Medulla oblongata (tissue), 1 donor: ENCODE results near the gene RRP9.

ENCODE experiments used
- DNase-seq: peaks from one replicate; pipeline ENCODE4 v3.0.0-alpha.2; 2015; ENCODE audit errors: extremely low spot score

The RRP9 gene

DNA sequence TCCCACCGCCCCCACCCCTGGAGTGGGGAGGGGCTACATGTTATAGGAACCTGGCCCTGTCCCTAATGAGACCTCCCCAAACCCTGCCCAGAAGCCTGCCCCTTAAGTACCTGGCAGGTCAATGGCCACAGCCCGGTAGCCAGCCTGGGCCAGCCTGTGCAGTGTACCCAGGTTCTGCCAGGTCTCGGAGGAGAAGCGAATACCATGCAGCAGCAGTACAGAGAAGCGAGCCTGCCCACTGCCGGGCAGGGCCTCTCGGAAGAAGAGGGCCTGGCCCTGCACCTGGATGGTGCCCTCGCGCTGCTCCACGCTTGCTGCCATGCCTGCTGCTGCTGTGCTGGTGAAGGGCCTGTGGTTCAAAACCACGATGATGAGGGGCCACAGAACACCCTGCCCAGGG lies 29.6 kb upstream of the RRP9 start:
- no peak for DNase-seq

DNA sequence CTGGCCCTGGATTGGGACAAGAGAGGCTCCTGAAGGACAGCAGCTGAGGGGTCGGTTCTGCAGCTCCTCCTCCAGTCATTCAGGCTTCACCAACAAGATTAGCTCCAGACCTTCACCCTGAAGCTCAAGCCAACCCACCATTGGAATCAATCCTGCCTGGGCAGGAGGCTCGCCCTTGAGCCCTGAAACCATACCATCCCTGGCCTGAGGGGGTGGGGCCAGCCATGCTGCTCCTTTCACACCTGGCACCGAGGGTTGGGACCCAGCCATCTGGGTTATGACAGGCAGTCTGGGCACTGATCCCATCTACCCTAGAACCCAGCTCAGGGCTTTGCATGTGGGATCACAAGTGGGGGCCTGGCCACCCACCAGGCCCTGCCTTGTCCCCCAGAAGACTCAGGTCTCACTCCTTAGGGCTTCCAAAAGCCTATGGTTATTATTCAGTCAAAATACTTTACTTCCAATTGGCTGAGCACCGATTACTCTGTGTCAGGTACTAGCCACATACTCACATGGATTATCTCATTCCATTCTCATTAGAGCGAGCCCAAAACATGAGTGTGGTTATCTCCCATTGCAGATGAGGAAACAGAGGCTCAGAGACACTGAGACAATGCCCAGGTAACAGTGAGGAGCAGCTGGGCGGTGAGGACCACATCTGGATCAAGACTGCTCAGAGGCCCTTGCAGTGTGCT lies 29.0 kb upstream of the RRP9 start:
- DNase-seq = no peak

DNA sequence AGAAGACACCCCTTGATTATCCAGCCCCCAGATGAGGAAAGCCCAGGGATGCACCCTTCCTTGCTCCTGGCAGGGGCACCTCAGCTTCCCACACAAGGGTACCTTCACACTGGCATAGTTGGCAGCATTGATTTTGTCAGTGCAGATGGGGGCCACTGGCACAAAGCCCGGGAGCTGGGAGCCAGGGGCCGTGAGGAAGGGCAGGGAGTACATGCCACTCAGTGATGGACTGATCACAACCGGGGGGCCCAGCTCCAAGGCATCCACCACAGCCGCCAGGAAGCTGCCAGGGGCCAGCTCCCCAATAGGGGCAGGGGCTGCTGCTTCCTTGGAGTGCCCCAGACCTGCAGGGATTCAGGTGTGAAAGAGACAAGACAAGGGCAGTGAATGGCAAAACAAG lies 28.1 kb upstream of the RRP9 start:
- no peak for DNase-seq

DNA sequence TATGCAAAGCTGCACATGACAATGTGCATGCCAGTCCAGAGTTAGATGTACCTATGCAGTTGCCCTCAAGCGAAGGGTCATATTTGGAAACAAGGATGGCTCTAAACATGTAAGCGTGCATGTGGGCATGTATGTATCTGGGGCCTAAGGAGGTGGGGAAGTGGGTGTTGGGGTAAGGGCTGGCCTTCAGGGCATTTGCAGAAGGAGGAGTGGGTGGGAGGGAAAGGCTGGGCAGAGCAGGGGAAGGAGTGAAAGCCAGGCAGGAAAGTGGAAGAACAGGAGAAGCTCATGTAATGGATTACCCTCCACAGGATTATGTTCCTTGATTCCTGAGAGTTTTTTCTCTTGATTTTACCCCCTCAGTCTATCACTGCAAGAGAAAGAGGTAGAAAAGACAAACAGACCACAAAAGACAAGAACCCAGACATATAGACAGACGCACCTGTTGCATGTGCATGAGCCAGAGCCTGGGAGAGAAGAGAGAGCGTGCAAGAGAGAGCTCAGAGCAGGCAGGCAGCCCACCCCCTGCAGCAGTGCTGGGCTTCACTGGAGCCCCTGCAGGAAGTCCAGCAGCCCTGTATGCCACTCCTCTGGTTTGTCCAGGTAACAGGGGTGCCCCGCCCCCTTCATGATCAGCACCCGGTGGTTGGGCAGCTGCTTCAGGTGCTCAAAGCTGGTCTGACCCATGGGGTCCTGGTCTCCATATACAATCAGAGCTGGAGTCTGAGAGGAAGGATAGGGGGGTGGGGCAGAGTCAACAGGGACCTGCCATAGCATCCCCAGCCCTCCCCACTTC lies 27.4 kb upstream of the RRP9 start:
- DNase-seq = no peak

DNA sequence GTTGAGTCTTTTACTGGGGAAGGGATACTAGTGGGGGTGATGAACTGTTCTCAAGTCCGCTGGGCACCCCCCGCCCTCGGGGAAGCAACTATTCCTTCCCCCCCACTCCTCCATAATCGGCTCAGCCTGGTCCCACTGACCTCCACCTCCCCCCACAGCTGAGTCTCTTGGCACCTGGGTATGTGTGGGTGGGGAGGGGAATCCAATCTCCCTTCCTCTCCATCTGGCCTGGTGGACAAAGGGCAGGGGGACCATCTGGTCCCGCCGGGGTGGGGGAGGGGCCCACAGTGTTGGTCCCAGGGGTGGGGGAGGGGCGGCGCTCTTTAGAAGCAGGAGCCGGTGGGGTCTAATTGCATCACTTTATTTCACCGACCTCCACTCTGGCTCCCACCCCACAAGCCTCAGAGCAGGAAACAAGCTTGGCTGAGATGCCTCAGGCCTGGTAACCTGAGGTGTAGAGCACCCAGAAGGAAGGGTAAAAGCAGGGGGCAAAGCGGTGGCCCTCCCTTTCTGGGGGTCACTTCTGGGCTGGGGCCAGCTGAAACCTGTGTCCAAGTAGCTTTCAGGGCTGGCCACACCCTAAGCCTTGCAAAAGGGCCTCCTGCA lies 26.6 kb upstream of the RRP9 start:
- peak; percentile 21 for DNase-seq

DNA sequence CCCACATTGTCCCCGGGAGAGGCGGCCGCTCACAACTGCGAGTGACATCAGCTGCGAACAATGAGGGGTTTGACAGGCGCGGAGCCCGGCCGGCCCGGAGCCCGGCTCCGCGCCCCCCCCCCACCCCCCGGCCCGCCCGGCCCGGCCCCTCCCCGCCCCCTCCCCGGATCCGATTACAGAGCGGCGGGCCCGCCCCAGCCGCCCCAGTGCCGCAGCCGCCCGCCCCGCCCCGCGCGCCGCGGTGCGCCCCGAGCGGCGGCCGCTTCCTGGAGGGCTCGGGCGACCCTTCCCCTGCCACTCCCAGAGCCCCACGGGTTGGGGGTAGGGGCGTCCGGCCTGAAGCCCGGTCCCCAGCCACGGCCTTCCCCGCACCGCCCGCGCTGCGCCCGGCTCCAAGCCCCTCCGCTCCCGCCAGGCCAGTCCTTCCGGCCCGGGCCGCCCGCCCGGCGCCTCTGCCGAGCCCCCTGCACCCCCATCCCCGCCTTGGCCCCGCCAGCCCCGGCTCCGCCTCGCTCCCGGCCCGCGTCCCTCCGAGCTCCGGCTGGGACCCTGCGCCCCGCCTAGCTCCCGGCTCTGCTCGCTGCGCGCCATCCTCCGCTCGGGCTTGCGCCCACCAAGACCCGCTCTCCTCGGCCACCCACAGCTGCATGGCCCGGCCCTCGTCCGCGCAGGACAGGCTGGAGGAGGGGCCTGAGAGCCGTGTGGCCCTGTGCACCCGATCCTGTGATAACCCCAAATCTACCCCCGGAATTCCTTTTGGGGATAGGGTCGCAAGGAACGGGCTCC lies 25.9 kb upstream of the RRP9 start, which contains the start of gene PCBP4:
TSS of gene PCBP4 (minus strand) at position 71 of the 786 bp plus-strand sequence. CDS start 6,214 bp downstream, outside the sequence.
- DNase-seq = peak; percentile 83

DNA sequence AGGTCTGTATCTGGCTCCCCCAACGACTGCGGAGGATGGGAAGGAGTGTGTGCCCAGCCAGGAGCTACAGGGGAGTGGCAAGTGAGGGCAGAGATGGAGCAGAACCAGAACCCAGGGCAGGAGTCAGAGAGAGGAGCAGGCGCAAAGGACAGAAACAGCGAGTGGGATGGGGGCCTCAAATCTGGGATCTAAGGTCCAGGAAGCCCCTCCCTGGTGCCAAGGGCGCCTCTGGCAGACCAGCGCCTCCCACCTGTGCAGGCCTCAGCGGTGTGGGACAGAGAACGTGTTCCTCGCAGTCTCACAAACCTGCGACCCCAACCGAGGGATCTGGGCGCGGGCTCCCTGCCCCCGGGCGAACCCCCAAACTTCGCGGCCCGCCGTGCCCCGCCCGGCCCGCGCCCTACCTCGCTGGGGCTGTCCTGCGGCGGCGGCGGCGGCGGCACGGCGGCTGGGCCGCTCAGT lies 25.2 kb upstream of the RRP9 start:
- DNase-seq = peak; percentile 14

DNA sequence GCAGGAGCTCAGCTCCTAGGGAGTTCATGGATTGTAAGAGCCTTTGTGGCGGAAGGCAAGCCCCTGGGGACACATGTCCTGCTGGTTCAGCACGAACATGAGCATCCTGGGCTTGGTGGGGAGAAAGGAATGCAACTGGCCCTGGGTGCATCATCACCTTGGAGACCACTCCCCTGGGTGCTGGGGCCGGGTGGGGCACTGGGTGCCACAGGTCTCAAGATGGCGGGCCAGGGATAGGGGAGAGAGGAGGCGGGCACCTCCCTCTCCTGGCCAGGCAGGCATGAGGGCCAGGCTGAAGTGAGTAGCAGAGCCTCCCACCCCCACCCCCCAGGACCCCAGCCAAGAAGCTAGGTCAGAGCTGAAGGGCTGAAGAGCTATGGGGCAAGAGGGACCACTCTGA lies 24.8 kb upstream of the RRP9 start:
- DNase-seq = peak; percentile 44

DNA sequence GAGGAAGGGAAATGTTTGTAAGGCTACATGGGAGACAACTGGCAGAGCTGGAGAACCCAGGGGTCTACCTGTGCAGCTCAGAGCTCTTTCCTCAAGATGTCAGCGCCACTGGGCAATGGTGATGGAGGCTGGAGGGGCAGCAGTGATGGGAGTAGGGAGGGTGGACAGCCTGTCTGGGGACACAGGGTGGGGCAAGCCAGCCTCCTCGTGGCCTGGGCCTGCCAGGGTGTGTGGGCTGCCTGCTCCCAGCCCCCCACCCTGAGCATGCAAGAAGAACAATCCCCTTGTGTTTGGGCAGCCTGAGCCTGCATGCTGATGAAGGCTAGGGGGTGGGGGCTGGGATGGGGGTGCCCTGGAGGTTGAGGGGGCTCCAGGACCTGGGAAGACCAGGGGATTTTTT lies 24.3 kb upstream of the RRP9 start:
- DNase-seq = peak; percentile 86

DNA sequence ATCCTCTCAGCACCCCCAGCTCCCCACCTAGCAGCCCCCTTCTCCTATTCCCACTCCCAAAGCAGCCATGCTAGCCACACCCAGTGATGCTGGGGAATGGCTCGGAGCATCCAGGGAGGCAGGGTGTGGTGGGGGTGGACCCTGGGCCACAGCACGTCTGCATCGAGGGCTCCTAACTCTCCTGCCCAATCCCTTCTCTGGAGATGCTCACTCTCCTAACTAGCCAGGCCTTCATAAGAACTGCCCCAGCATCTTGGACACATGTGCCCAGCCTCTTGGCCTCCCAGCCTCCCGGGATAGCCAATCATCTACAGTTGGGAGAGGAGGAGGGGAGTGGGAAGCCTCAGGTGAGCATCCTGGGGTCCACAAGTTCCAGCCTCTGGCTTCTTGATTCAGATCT lies 22.8 kb upstream of the RRP9 start:
- no peak for DNase-seq

DNA sequence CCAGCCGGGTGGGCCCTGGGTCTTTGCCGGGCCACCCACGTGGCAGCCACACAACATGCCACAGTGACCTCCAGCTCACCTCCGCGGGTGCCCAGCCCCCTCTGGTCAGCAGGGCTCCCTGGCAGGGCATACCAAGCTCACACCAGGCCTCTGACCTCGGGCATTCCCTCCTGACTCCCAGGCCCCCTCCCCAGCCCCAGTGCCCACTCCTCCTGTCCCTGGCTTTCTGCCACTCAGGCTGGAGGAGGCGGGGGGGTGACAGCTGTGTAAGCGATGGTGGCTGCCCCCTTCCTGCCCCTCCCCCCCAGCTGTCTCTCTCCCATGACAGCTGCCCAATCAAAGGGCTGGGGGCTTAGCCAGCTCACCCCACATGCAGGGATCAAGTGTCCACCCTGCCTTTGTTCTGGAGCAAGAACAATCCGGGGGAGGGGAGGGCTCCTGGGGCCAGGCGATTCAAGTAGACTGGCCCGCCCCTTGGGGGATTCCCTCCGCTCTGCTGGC lies 22.3 kb upstream of the RRP9 start:
- peak; percentile 32 for DNase-seq

DNA sequence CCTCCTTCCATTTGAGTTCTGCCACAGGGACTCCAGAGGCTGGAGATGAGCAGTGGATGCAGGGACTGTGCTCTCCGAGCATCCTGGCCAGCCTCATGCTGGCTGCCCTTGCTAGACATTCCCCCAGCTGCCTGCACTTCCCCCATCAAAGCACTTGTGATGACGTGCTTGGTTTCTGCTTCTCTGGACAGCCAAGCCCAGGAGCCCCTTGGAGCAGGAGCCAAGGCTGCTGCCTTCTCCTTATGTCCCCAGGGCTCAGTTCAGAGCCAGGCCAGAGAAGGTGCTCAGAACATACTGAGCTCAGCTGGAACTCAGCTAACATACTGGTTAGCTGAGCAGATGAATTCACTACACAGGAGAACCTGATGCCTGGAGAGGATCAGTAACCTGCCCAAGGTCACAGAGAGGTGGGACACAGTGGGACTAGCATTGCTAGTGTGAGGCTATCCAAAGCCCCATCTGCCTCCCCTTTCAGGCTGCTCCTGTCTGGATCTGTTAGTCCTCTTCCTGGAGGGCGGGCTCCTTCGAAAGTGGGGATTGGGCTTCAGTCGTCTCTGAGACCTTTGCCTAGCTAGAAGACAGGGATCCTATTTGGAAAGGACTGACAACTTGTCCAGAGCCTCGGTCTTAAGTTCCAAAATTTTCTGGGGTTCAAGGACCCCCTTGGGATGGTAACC lies 21.3 kb upstream of the RRP9 start:
- peak; percentile 39 for DNase-seq

DNA sequence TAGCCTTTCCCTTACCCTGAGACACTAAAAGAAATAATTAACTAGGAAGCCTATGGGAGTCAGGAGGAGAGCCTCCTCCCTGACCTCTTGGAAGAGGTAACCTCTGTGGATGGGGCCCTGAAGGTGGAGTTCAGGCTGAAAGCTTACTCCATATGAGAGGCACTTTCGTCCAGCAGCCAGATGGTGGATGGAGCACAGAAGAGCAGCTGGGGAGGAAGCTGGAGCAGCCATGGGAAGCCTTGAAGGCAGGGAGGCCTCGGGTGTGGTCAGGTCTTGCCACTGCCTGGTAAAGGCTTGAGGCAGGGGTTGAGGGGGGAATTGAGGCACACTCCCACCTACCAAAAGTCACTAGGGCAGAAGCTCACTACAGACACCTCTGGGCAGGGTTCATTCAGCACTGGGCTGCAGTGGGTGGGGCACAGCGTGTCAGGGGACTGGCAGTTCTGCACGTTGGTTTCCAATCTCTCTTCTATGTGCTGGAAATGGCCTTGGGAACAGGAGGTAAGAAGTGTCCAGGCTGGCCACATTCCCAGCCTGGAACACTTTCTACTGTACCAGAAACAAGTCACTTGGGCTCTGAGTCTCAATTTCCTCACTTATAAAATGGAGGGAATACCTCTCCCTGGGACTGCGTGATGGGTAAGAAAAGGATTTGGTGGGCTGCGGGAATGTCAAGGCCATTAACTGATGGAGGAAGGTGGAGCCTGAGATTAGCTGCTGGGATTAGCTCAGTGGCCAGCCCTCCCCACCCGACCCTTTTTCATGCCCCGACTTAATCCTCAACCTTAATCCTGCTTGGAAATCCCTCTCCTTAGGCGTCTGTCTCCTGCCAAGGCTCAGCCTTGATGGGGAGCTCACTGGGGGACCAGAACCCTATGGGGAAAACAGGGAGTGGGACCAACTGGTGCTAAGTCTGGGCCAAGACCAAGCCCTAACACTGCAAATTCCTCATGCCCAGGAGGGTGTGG lies 20.2 kb upstream of the RRP9 start:
- no peak for DNase-seq

DNA sequence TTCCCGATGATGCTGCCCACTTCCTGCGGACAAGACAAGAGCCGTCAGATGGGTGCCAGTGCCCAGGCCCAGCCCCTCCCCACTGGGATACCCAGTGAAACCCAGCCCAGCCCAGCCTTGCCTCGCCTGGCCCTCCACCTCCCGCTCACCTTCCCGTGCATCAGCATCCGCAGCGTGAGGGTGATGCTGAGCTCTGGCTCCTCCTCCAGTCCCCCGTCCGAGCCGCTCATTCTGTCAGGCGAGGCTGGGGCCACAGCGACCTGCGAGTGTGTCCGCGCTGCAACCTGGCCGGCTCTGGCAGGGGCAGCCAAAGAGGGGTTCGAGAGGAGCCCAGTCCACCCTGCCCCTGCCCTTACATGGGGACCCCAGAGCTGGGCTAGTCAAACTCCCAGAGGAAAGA lies 19.3 kb upstream of the RRP9 start:
- no peak for DNase-seq

DNA sequence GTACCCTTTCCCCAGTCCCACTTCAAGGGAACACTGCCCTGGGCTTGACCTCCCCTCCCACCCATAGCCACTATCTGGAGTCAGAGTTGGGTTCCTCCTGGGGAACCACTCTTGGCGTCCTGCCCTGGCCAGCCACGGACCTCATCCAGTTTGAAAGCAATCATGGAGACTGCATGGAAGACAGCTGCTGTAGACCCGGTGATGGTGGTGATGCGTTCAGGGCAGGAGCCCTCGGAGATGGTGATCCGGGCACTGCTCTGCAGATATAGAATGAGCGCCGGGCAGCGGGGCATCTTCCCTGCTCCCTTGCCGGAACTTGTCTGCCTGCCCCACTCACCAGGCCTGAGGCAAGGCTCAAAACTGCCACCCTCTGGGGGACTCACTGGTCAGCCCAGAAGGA lies 18.7 kb upstream of the RRP9 start:
- no peak for DNase-seq

DNA sequence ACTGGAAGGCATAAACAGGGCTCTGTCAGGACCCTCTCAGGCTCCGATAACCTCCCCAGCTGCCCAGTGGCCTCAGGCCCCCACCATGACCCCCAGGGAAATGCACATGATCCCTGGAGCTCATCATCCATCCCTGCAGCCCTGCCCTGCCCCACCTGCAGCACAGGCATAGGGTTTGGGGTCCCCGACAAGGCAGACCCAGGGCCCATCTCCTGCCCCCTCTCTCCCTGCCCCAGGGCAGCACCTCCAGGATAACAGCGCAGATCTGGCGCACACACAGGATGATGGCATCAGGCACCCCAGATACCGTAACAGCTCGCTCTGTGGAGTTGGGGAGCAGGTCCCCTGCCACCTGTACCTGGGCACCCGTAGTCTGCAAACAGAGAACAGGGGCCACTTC lies 17.9 kb upstream of the RRP9 start:
- DNase-seq = no peak

DNA sequence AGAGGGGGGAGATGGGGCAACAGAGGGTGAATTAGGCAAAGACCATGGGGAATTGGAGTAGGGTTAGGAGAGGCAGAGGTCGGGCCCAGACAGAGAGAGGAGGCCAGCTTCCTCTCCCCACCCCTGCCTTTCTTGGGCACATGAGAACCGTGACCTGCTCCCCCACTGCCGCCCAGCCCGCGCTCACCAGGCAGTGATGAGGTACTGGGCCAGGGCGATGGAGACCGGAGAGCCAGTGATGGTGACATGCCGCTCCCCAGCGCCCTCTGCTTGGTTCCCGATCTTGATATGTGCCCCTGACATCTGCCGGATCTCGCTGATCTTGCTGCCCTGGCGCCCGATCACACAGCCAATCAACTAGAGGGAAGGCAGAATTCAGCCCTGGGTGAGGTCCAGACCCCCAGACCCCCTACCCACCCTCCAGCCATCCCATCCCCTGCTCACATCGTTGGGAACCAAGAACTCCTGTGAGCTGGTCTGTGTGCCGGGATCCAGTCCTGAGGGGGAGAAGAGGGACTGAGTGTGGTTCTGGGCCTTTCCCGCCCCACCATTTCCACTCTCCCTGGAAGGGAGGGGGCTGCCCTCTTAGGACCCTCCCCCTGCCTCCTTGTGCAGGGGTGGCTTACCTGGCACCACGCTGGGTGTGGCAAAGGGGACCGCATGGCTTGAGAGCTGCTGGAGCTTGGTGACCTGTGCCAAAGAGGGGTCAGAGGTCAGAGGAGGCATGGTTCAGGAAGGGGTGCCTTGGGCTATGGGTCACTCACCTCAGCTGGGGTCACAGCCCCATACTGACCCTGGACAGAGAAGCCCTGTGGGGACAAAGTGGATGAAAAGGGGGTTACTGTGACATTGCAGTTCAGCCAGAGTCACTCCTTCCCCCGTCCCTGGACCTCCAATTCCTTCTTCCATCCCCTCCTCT lies 17.2 kb upstream of the RRP9 start:
- no peak for DNase-seq

DNA sequence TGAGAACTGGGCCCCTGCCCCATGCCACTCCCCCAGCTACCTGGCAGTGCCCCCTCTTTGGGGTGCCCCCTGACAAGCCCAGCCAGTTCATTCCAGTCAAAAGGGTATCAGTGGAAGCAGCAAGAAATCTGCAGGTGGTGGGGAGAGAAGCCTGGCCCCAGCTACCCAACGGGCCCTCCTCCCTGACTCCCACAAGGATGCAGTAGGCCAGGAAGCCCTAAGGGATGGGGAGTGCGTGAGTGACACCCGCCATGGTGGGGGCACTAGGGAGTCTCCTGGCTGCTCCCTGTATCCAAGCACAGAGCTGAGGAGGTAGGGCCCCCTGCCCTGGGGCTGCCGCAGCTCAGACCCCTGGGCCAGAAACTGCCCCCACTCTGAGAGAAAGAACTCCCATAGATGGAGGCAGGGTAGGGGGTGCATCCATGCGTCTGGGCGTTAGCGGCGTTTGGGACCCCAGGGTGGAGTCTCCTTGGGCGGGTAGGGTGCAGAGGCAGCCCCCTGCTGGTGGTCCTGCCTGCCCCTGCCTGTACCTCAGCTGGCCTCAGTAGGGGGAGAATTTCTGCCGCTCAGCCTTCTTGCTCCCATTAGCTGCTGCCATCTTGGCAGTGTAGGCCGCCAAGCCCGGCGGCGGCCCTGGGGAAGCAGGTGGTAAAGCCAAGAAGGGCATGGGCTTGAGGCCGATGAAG lies 16.0 kb upstream of the RRP9 start:
- no peak for DNase-seq
